ENCODE measurements around the gene ZNF619.
"Not testable (repeated sequence)": the region's sequence is repeated elsewhere in the genome, so short reads cannot be mapped to it uniquely, and the experiment has no call there.

ZNF619 gene

DNA sequence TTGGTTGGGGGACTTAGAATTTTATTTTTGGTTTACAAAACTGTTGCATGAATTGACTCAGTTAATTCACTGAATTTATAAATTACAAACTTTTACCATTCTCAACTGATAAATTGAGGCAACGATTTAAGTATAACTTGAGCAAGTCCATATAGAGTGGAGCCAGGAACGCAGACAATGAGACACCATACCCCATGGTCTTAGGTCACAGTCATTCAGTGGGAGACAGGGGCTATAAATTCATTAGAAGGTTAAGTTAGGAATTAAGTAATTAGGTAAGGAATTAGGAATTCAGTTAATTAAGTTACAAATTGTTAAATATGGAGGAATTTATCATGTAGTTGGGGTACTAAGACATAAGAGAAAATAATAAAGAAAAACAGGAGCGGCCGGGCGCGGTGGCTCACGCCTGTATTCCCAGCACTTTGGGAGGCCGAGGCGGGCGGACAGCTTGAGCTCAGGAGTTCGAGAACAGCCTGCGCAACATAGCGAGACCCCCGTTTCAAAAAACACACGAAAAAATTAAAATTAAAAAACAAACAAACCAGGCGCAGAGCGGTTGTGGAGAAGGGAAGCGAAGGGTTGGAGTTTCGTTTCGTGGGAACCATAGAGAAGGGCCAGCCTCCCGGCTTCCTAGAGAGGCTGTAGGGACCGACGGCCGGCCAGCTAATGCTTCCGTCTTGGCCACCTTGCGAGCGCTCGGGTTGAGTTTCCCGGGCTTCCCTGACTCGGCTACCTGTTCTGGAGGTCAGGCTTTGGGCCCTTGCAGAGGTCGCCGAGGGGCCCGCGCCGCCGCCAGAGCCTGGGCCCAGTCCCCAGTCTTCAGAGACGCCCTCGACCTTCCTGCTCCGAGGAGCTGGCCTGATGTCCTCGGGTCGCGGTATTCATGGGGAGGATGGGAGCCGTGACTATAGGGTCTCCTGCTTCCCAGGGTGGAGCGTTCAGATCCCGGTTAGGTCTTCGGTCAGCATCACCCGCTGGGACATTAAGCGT lies at the start of gene ZNF619:
Gene ZNF619 (plus strand): TSS at position 645 of the 993 bp plus-strand sequence. CDS start 858 bp downstream, outside the sequence.
- DNase-seq (ENCODE audit: low read depth in 2 of 2): no peak

DNA sequence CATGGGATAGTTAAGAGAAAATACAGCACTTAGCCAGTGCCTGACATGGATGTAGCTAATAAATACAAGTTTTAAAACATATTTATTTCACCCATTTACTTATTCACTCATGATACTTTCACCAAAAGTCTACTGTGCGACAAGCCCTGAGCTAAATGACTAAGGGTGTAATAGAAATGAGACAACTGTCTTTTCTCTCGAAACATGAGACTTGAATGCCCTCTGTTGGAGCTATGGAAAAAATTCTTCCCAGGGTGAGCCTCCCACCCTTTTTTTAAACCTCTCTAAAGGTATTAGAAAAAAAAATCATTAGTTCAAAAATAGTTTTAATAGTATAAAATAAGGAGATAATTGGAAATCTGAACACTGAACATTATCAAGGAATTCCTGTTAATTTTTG lies 44.1 kb upstream of the ZNF619 start:
- DNase-seq (ENCODE audit: low read depth in 2 of 2): no peak

DNA sequence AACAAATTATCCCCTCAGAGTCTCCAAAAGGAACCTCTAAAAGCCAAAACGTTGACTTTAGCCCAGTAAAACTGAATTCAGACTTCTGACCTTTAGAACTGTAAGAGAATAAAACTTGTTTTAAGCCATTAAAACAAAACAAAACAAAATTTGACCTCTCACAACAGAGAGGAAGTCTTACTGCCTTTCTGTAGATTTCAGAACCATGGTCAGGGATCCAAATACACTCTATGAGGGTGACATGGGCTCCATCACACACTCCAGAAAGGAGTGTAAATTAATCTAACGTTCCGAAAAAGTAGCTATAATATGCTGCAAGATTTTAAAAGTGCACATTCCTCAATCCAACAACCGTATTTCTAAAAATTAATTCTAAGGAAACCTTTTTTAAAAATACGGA lies 39.0 kb upstream of the ZNF619 start:
- no peak for DNase-seq (ENCODE audit: low read depth in 2 of 2)

DNA sequence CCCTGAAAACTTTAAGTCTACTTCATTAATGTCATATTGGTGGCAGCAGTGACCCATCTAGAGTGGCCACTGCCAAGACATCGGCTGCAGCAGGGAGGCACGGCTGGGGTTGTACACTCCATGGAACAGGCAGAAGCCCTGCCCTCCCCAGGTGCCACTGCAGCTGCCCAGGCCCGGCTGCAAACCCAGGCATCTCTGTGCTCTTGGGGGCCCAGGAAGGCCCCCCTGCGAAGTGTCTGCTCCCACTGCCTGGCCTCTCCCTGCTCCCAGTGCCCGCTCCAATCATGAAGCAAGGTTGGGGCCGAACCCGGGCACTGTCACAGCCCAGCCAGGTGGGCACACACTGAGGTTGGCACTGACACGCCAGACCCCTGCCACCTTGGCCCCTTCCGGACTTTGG lies 31.9 kb upstream of the ZNF619 start:
- DNase-seq (ENCODE audit: low read depth in 2 of 2): no peak

DNA sequence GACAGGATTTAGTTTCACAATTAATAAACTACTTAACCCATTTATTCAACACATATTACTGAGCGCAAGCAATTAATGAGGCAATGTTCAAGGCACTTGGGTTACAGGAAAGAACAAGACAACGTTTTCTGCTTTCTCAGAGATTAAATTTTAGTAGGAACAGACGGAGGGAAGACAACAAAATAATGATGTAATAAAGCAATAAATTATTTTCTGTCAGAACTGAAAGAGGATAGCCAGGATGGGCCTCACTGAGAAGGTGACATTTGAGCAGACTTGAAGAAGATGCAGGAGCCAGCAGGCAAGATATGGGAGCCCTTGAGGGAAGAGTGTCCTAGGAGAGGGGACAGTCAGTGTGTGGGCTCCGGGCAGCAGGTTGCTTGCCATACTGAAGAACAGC lies 31.0 kb upstream of the ZNF619 start:
- DNase-seq (ENCODE audit: low read depth in 2 of 2): no peak

DNA sequence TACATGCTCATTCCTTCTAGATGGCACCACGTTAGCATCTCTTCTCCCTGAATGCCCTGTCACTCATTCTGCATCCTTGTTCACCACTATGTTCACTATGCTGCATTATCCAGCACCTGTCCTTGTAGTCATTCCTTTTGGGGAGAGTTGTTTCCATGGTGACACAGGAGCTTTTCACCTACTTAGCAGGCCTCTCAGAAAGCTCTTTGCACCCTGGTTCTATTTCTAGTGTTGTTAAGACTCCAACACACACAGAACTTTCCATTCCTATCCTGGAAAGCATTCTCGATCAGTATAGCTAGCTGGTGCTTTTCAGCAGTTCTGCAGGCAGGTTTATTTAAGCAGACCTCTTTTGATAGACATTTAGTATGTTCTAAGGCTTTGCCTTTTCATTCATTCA lies 26.5 kb upstream of the ZNF619 start:
- DNase-seq (ENCODE audit: low read depth in 2 of 2): no peak

DNA sequence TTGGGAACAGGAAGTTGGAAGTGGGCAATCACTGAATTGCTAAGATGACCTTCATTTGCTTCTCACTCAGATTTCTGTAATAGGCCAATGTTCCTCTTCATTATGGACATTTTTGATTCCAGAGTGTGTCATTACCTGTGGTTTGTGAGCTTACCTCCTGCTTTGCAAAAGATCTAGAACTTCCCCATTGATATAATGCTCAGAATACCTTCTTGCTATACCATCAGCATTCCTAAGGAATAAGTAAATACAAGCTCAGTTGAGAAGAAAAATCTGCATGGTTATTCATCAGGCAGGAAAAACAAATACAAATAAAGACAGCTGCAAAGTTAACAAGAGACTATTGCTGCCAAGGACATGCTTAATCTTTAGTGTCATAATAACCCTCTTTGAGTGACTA lies 25.4 kb upstream of the ZNF619 start:
- no peak for DNase-seq (ENCODE audit: low read depth in 2 of 2)

DNA sequence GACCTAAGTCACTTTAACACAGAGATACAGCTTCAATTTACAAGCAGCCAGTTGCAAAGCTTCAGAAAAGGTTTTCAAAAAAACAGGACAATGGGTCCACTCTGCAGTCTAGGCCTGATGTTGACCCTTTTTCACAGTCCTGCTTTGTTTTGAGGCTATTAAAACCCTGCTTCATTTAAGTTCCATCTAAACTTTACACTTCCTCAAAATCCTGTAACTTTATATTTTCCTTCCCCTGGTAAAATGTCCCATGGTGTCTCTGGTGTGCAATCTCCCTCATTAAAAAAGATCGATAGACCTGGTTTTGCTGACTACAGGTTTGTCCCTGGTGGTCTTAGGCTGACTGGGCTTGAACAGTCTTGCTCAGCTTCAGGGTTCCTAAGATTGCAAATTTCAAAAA lies 24.9 kb upstream of the ZNF619 start:
- DNase-seq (ENCODE audit: low read depth in 2 of 2): no peak

DNA sequence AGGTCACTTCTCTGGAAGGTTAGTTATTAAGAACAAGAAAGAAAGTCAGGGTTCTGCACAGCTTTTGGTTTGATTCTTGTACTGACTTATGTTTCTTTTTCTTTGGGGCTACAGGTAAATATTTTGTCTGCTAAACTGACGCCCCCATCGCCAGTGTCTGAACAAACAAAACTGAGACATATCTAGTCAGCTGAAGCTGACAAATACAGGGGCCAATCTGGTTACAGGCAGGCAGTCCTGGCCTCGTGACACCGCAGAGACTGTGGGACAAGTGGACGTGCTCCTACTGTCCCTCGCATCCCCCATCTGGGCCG lies 24.4 kb upstream of the ZNF619 start:
- no peak for DNase-seq (ENCODE audit: low read depth in 2 of 2)

DNA sequence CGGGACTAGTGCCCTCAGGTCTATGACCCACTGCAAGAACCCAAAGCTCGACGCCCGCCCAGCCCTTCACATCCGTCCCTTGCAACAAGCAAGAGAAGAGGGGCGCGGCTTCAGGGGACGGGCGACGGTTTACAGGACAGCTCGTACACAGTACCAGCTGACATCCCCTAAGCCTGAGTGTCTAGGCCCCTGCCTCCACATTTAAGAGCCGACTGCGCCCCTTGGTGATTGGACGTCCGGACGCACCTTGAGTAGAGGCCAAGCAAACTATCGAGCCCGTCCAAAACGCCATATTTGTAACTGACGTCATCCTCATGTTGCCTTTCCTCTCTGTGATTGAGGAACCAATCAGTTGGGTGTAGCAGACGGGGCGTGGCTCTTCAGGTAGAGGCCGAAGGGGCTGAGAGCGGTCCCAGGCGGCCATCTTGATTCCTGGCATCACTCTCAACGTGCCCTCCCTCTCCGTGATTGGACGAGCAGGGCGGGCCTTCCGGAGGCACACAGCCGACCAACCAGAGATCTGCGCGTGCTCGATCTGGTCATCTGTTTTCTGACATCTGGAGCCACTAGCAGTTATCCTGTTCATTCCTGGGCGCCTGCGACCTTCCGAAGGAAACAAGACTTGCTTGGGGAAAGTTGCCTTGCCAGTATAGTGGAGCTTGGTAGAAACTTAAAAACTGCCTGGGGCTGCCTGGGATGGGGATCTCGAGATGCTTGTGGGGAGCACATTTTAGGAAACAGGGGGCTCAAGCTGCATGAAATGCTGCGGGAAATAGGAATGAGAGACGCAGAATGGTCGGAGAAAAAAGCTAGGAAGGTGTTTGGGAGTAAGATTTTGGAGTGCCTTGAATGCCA lies 23.8 kb upstream of the ZNF619 start:
- DNase-seq (ENCODE audit: low read depth in 2 of 2): peak; percentile 86

DNA sequence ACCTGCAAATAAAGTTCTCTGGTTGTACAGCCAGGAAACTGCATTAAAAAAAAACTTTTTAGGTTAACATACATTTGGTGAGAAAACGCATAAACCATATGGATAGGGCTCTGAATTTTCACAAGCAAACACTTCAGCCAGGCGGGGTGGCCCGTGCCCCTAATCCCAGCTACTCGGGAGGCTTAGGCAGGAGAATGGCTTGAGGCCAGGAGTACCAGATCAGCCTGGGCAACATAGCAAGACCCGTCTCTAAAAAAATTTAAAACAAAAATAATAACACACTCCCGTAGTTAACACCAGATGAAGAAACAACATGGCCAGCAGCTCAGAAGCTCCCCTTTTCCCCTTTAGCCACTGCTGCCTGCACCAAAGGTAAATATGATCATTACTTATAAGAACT lies 23.0 kb upstream of the ZNF619 start:
- DNase-seq (ENCODE audit: low read depth in 2 of 2): no peak

DNA sequence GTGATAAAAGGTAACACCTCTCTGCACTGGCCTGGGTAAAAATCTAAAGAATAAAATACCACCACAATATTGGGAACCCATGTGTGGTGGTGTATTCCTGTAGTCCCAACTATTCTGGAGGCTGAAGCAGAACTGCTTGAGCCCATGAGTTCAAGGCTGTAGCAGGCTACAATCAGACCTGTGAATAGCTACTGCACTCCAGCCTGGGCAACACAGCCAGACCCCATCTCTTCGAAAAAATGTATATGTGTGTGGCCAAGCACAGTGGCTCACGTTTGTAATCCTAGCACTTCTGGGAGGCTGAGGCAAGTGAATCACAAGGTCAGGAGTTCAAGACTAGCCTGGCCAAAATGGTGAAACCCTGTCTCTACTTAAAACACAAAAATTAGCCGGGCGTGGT lies 21.6 kb upstream of the ZNF619 start:
- DNase-seq (ENCODE audit: low read depth in 2 of 2): no peak

DNA sequence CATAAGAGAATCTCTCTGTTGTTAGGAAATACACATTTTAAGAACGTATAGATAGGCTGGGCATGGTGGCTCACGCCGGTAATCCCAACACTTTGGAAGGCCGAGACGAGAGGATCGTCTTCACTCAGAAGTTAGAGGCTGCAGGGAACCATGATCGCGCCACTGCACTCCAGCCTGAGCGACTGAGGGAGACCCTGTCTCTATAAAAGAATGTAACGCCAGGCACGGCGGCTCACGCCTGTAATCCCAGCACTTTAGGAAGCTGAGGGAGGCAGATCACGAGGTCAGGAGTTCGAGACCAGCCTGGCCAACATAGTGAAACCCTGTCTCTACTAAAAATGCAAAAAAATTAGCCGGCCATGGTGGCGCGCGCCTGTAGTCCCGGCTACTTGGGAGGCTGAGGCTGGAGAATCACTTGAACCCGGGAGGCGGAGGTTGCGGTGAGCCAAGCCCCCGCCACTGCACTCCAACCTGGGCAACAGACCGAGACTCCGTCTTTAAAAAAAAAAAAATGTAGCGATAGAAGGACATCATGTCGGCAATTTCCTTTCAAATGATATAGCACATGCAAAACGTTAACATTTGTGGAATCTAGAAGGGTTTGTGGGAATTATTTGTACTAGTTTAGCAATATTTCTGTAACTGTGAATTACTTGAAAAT lies 20.5 kb upstream of the ZNF619 start:
- DNase-seq (ENCODE audit: low read depth in 2 of 2): no peak

DNA sequence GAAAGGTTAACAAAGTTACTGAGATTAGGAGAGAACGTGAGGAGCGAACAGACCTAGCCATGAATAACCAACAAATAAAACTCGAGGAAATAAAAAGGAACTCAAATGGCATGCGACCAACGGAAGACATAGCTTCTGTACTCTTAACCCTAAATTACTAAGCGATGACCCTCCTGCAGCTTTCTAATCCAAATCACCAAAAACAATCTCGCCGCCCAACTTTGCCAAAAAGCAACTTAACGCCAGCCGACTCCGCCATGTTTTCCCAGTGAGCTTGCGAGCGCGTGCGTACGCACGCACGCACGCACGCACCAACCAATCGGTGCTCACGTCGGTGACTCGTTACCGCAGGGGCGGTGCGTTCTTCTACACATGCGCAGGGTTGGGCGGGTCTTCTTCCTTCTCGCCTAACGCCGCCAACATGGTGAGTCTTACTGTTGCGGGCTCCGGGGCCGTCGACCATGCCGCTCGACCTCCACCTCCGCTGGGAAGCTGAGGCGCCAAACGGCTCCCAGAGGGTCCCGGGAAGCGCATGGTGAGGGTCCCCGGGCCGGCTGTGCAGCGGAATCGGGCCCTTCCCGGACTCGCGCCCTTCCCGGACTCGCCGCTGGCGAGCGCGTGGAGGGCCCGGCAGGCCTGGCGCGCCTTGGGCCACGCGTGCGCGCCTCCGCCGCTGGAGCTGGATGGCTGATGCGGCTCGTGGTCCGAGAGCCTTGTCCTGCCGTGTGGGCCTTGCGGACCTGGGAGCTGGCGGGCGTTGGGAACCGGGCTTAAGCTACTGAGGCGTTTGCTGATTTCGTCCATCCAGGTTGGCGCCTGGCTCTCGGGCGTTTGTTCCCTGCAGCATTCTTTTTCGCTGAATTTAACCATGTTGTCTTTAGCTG lies 19.7 kb upstream of the ZNF619 start, which contains the start of gene RPL14:
Gene RPL14 (plus strand): TSS at position 400 of the 884 bp plus-strand sequence. CDS start 133 bp downstream, at position 533.
- DNase-seq (ENCODE audit: low read depth in 2 of 2): peak; percentile 83 to 88

DNA sequence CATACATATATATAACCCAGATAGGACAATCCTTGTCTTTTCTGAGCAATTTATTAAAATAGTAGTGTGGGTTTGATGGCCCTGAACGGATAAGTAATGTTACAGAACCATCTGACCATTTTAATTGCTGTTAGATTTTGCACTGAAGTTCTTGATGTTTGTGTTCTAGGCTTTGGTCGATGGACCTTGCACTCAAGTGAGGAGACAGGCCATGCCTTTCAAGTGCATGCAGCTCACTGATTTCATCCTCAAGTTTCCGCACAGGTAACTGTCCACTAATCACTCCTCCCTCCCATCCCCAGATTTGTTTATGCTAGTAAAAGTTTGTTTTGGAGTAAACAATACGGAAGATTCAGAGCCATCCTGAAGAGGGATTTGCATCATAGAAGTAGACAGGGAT lies 18.4 kb upstream of the ZNF619 start:
- no peak for DNase-seq (ENCODE audit: low read depth in 2 of 2)

DNA sequence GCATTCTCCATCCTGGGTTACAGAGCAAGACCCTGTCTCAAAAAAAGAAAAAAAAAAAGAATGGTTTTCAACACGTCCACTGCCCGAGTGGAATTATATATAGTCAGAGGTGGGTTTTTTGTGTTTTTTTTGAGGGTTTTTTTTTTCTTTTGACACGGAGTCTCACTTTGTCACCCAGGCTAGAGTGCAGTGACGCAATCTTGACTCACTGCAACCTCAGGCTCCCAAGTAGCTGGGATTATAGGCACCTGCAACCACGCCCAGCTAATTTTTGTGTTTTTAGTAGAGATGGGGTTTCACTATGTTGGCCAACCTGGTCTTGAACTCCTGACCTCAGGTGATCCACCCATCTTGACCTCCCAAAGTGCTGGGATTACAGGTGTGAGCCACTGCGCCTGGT lies 16.4 kb upstream of the ZNF619 start:
- DNase-seq (ENCODE audit: low read depth in 2 of 2): not testable (repeated sequence)

DNA sequence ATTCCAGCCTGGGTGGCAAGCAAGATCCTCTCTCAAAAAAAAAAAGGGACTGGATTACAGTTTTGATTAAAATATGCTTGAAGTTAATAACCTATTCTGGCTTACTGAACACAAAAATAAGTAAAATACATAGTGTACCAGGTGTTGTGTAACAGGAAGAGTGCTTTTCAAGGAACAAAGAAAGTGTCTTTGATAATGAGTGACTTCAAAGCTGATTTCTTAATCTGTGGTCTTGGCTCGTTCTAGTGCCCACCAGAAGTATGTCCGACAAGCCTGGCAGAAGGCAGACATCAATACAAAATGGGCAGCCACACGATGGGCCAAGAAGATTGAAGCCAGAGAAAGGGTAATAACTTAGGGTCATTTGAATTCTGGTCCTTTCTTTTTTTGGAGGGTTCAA lies 15.8 kb upstream of the ZNF619 start:
- DNase-seq (ENCODE audit: low read depth in 2 of 2): no peak

DNA sequence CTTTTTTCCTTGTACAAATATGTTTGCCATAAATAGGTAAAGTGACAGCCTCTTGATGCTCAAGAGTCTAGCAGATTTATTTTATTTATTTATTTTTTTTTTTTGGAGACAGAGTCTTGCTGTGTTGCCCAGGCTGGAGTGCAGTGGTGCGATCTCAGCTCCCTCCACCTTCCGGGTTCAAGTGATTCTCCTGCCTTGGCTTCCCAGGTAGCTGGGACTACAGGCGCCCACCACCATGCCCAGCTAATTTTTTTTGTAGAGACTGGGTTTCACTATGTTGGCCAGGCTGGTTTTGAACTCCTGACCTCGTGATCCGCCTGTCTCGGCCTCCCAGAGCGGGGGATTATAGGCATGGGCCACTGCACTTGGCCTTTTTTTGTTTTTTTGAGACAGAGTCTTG lies 14.1 kb upstream of the ZNF619 start:
- DNase-seq (ENCODE audit: low read depth in 2 of 2): not testable (repeated sequence)

DNA sequence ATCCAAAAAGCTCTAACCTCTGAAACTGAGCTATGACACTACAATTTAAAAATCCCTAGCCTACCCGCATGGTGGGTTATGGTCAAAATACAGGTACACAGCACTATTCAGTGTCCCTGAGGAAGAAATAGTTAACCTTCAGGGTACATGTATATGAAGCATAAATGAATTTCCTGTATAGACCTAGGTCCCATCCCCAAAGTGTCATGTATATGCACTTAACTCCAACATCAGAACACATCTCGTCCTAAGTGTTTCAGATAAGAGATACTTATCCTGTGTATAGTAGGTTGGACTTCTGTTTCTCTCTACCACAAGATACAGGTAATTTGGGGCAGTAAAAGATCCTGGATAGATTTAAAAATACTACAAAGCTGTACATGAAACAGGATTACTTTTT lies 13.3 kb upstream of the ZNF619 start:
- DNase-seq (ENCODE audit: low read depth in 2 of 2): no peak

DNA sequence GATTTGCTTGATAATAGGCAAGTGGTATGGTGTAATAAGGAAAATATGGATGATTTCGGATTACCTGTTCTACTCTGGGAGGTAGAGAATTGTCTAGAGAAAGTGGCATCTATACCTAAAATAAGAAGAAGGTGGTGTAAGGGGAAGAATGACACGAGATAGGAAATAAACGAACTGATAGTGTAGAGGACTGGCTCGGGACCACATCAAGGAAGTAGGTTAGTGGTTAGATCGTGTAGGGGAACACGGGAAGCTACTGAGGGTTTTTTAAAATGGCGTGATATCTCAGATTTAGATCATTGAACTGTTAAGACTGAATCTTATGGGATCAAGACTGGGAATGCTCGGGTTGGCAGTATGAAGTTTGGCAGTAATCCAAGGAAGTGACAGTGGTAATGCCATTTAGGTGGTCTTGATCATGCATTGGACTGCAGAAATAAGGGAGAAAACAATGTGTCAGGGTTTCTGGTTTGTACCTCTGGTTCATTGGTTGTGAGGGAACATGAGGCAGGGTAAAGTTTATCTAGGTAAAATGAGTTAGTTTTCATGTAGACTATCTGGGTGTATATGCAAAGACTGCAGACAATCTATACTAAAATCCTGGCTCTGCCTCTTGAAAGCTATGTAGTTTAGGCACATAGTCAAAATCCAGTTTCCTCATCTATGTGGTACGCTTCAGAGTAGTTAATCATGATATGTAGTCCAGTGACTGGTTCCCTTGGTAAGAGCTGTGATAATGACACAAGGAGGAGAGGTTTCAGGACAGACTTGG lies 12.4 kb upstream of the ZNF619 start:
- DNase-seq (ENCODE audit: low read depth in 2 of 2): no peak

DNA sequence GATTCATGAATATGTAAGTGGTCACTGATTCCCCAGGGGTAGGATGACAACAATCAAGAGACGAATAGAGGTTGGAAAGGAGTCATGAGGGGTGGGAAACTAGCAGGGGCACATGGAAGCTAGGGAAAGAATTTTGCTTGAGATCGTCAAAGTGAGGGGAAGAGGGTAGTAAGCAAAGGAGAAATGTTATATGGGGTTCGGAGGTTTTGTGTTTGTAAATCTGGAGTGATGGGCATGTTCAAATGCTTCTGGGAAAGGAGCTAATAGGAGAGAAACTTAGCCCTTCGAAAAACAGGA lies 11.9 kb upstream of the ZNF619 start:
- DNase-seq (ENCODE audit: low read depth in 2 of 2): no peak

Measured in stimulated activated CD8-positive, alpha-beta memory T cell treated with anti-CD3 and anti-CD28 coated beads, Interleukin-7, amount 100 ng/mL, for 1 hour (primary cell).